KMS-11 (cell line): ENCODE measurements around the gene POP5.

Experiments
- H2AFZ ChIP-seq: fragments of 200-600 bp; sonication (generic); 2 replicates; pipeline ENCODE4 v1.6.1; 2016; ENCODE audit warnings: antibody characterized with exemption, mixed run types, low read depth
- H3K27ac ChIP-seq: fragments of 200-600 bp; sonication (generic); 2 replicates; pipeline ENCODE4 v1.6.1; 2016; ENCODE audit warnings: mild to moderate bottlenecking, mixed run types
- H3K27me3 ChIP-seq: fragments of 200-600 bp; sonication (generic); 2 replicates; pipeline ENCODE4 v1.6.1; 2017; ENCODE audit warnings: mild to moderate bottlenecking, low read depth, mixed run types, moderate library complexity; ENCODE audit not compliant: insufficient read depth
- H3K36me3 ChIP-seq: fragments of 200-600 bp; sonication (generic); 2 replicates; pipeline ENCODE4 v1.6.1; 2017; ENCODE audit warnings: mild to moderate bottlenecking, mixed run types; ENCODE audit not compliant: insufficient read depth
- H3K4me1 ChIP-seq: fragments of 200-600 bp; sonication (generic); 2 replicates; pipeline ENCODE4 v1.6.1; 2016; ENCODE audit warnings: mild to moderate bottlenecking, low read depth, mixed run types; ENCODE audit not compliant: poor library complexity, severe bottlenecking
- H3K4me2 ChIP-seq: fragments of 200-600 bp; sonication (generic); 2 replicates; pipeline ENCODE4 v1.7.0; 2016; ENCODE audit warnings: mild to moderate bottlenecking, mixed run types
- H3K4me3 ChIP-seq: fragments of 200-600 bp; sonication (generic); IDR thresholded peaks from 2 replicates; pipeline ENCODE4 v1.6.1; 2017; ENCODE audit warnings: low read depth, low read length, mixed read lengths; ENCODE audit not compliant: insufficient read depth
- H3K79me2 ChIP-seq: fragments of 200-600 bp; sonication (generic); 2 replicates; pipeline ENCODE4 v1.6.1; 2016; ENCODE audit warnings: low read depth, mixed run types; ENCODE audit not compliant: insufficient read depth
- H3K9ac ChIP-seq: fragments of 200-600 bp; sonication (generic); 2 replicates; pipeline ENCODE4 v1.6.1; 2016; ENCODE audit warnings: mild to moderate bottlenecking, mixed run types
- H4K20me1 ChIP-seq: fragments of 200-600 bp; sonication (generic); 2 replicates; pipeline ENCODE4 v1.6.1; 2016; ENCODE audit warnings: mild to moderate bottlenecking, mixed run types; ENCODE audit not compliant: insufficient read depth
- CTCF ChIP-seq: fragments of 200-600 bp; sonication (generic); conservative IDR thresholded peaks from 2 replicates; pipeline ENCODE4 v1.6.1; 2017; ENCODE audit warnings: low read depth, mild to moderate bottlenecking, antibody characterized with exemption, low read length, moderate library complexity, mixed read lengths

POP5 gene

GRCh38 chr12:120538281-120539156, 42.7 kb downstream of the POP5 start:
- H3K79me2 ChIP-seq = peaks cover 92% of the 10 kb centered on the region
- TF ChIP-seq CTCF = no peak
- H3K9ac ChIP-seq = peak overlapping the region; percentile 50; the same call in 1 of the 2 replicates
- no peak overlapping the region for H2AFZ ChIP-seq
- no peaks in the 10 kb centered on the region for H4K20me1 ChIP-seq
- no peaks in the 10 kb centered on the region for H3K36me3 ChIP-seq
- H3K27ac ChIP-seq = peak overlapping the region; percentile 93
- no peaks in the 10 kb centered on the region for H3K27me3 ChIP-seq
- no peak overlapping the region for H3K4me3 ChIP-seq
- peaks cover 75% of the 10 kb centered on the region for H3K4me1 ChIP-seq
- H3K4me2 ChIP-seq = peak overlapping the region; percentile 97

- Histone ChIP-seq H3K4me2 (peak overlapping the region; percentile 97), H3K27ac (peak overlapping the region; percentile 93), H3K4me3 (no peak overlapping the region), H3K27me3 (no peaks in the 10 kb centered on the region), H2AFZ (no peak overlapping the region), H3K79me2 (peaks cover 85% of the 10 kb centered on the region), H4K20me1 (no peaks in the 10 kb centered on the region), H3K4me1 (peaks cover 70% of the 10 kb centered on the region), H3K36me3 (no peaks in the 10 kb centered on the region), H3K9ac (peak overlapping the region; percentile 50; the same call in 1 of the 2 replicates)
- TF ChIP-seq CTCF = no peak
Observed at GRCh38 chr12:120537856-120538220, 43.4 kb downstream of the POP5 start.

GRCh38 chr12:120536064-120536791, 45.0 kb downstream of the POP5 start:
- TF ChIP-seq CTCF = no peak
- H2AFZ ChIP-seq = no peak overlapping the region
- peaks cover 69% of the 10 kb centered on the region for H3K79me2 ChIP-seq
- H3K36me3 ChIP-seq = no peaks in the 10 kb centered on the region
- peak overlapping the region; percentile 93; the same call in 1 of the 2 replicates for H3K27ac ChIP-seq
- no peaks in the 10 kb centered on the region for H4K20me1 ChIP-seq
- peak overlapping the region; percentile 76 for H3K9ac ChIP-seq
- H3K27me3 ChIP-seq = no peaks in the 10 kb centered on the region
- H3K4me1 ChIP-seq = peaks cover 54% of the 10 kb centered on the region
- H3K4me2 ChIP-seq = peak overlapping the region; percentile 97
- H3K4me3 ChIP-seq = no peak overlapping the region

- H3K27me3 ChIP-seq = no peaks in the 10 kb centered on the region
- H3K4me1 ChIP-seq = peaks cover 43% of the 10 kb centered on the region
- H3K36me3 ChIP-seq = no peaks in the 10 kb centered on the region
- peak overlapping the region; percentile 93 for H3K27ac ChIP-seq
- H3K9ac ChIP-seq = peak overlapping the region; percentile 76
- peak overlapping the region; percentile 97 for H3K4me2 ChIP-seq
- TF ChIP-seq CTCF = no peak
- no peaks in the 10 kb centered on the region for H4K20me1 ChIP-seq
- peaks cover 56% of the 10 kb centered on the region for H3K79me2 ChIP-seq
- H2AFZ ChIP-seq = peak overlapping the region; percentile 49; the same call in 1 of the 2 replicates
- H3K4me3 ChIP-seq = no peak overlapping the region
Observed at GRCh38 chr12:120534703-120535655, 46.2 kb downstream of the POP5 start.
